Bronchial epithelial cell (primary cell): Measurements from ENCODE around the gene IDH2. TPM values are rescaled to one million over a fixed set of nuclear protein-coding genes. Genes with fewer than 3 reads are reported as not detected.

Experiments
- DNase-seq: peaks from one replicate; pipeline ENCODE4 v3.0.0-alpha.2; 2010; ENCODE audit warnings: low read depth
- FAIRE-seq: peaks from 2 replicates; lab custom pipeline; 2011; peaks lifted over from hg19 to GRCh38; lab: Jason Lieb, UNC
- H3K27me3 ChIP-seq: 2 replicates; pipeline ENCODE4 v1.5.1; 2011; ENCODE audit warnings: low read length; ENCODE audit not compliant: control insufficient read depth, insufficient read depth
- H3K36me3 ChIP-seq: 2 replicates; pipeline ENCODE4 v1.5.1; 2011; ENCODE audit warnings: low read length; ENCODE audit not compliant: control insufficient read depth, insufficient read depth
- H3K4me3 ChIP-seq: 2 replicates; pipeline ENCODE4 v1.5.1; 2011; ENCODE audit warnings: mild to moderate bottlenecking, low read depth, low read length, control low read depth
- total RNA-seq: library from RNA; depleted of rRNA; stranded (reverse); fragments of >200 nt; gene quantifications from 2 replicates; pipeline ENCODE4 v1.2.1, GENCODE V29; 2014
- TF ChIP-seq, protein P1 (sequence below): IDR thresholded peaks from 2 replicates; pipeline ENCODE4 v1.5.1; 2011; ENCODE audit warnings: mild to moderate bottlenecking, moderate library complexity, low read length, control low read depth, inconsistent platforms; ENCODE audit not compliant: insufficient read depth, severe bottlenecking

IDH2 gene
- total RNA-seq, 1 donor from 2014 or later = 29.5 TPM

DNA sequence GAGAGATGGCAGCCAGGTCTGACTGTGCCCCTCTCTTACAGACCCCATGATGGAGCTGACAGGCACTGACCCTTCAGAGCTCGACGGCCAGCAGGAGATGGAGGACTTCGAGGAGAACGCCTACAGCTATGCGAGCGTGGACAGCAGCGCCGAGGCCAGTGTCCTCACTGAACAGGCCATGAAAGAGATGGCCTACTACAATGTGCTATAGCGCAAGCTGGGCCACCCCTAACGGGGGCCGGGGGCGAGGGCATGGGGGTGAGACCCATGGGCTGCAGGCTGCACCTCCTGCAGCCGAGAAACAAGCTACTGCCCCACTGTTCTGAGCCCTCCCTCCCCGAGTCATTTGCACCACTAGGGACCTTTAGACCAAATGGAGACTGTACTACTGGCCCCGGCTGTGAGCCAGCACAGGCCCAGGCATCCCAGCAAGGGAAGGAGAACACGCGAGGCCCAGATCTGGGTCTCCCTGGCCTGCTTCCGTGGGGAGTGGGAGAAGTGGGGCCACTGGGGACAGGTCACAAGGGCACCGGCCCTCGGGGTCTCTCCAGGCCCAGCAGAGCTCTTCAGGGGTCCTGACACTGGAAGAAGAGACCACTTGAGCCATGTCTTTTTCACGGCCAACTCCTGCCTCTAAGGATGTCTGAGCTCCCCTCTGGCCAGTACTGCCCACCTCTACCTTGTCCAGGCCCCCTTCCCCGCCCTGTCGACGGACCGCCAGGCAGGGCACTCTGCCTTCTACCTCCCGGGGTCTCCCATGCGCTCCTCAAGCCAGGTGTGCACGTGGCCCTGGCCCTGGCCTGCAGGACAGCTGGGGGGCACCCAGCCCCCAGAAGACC is 22.4 kb downstream of the IDH2 start:
- FAIRE-seq = no peak
- H3K36me3 ChIP-seq = peaks cover 18% of the 10 kb centered on the region

DNA sequence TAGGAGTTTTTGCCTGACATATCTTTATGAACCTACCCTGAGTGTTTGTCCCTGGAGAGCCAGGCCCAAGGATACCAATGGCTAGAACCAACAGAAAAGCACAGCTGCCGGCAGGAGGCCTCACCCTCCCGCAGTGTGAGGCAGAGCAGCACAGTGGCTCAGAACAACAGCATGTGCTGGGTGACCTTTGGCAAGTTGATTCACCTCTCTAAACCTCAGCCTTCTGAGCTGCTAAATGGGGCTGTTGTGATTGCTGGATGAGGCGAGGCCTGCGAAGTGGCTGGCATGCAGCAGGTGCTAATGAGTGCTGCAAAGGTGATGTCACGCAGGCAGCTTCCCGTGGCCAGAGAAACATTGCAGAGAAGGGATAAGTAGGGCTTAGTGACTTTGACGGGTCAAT is 23.3 kb downstream of the IDH2 start:
- DNase-seq (no peak), FAIRE-seq (no peak)
- H3K27me3 ChIP-seq = no peaks in the 10 kb centered on the region
- no peak overlapping the region for H3K4me3 ChIP-seq
- TF ChIP-seq, protein P1, sequence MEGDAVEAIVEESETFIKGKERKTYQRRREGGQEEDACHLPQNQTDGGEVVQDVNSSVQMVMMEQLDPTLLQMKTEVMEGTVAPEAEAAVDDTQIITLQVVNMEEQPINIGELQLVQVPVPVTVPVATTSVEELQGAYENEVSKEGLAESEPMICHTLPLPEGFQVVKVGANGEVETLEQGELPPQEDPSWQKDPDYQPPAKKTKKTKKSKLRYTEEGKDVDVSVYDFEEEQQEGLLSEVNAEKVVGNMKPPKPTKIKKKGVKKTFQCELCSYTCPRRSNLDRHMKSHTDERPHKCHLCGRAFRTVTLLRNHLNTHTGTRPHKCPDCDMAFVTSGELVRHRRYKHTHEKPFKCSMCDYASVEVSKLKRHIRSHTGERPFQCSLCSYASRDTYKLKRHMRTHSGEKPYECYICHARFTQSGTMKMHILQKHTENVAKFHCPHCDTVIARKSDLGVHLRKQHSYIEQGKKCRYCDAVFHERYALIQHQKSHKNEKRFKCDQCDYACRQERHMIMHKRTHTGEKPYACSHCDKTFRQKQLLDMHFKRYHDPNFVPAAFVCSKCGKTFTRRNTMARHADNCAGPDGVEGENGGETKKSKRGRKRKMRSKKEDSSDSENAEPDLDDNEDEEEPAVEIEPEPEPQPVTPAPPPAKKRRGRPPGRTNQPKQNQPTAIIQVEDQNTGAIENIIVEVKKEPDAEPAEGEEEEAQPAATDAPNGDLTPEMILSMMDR = no peak
- H3K36me3 ChIP-seq = peaks cover 14% of the 10 kb centered on the region

More for the DNA sequence above, 22.4 kb downstream of the IDH2 start:
- no peak overlapping the region for H3K4me3 ChIP-seq
- no peak for DNase-seq
- H3K27me3 ChIP-seq = no peaks in the 10 kb centered on the region
- TF ChIP-seq, protein P1 = no peak

DNA sequence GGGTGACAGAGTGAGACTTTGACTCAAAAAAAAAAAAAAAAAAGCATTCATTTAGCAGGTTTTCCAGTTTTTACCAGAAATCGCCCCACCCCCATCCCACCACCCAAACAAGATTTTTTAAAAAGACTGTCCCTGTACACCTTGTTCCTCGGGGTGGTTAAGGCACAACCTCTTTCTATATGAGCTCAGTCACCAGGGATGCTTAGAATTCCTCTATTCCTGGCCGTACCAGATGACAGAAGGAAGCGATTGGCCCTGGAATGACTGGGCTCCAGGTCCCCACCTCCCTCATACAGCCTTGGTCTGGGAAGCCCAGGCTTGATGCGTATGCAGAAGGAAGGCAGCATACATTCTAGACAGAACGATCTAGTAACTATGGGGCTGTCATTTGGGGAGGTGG is 25.6 kb downstream of the IDH2 start:
- TF ChIP-seq, protein P1 = no peak
- FAIRE-seq (no peak), DNase-seq (no peak)
- Histone ChIP-seq H3K36me3 (peaks cover 18% of the 10 kb centered on the region), H3K4me3 (no peak overlapping the region), H3K27me3 (no peaks in the 10 kb centered on the region)

DNA sequence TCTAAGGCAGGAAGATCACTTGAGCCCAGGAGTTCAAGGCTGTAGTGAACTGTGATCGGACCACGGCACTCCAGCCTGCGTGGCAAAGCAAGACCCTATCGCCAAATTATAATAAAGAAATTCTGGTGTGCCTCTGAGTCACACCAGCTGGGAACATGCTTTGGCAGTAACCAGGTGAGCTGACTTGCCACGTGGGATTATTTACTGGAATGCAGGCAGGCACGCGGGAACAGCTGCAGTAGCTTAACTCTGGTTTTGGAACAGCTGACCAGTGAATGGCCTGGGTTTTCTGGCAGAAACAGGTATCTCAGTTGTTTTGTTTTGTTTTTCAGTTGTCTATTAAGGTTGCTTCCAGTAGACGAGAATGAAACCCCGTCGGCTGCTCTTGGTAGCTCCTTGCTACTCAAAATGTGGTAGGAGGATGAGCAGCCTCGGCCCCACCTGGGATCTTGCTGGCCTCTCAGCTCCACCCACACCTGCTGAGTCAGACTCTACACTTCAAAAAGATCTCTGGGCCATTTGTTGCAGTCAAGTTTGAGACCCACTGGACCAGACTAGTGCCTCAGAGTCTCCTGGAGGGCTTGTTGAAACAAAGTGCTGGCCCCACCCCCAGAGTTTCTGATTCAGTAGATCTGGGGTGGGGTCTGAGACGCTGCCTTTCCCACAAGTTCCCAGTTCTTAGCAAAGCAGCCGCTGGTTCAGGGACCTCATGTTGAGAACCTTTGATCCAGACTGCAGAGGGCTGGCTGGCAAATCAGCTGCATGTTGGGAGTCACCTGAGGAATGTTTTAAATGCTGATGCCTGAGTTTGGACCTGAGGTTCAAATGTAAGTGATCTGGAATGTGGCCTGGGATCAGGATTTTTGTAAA is 26.6 kb downstream of the IDH2 start:
- H3K36me3 ChIP-seq = peaks cover 18% of the 10 kb centered on the region
- FAIRE-seq (no peak), DNase-seq (peak; percentile 97)
- TF ChIP-seq, protein P1 = no peak
- H3K4me3 ChIP-seq = peak overlapping the region; percentile 3
- no peaks in the 10 kb centered on the region for H3K27me3 ChIP-seq

- DNase-seq = no peak
- TF ChIP-seq, protein P1 = no peak
- no peak overlapping the region for H3K4me3 ChIP-seq
- no peaks in the 10 kb centered on the region for H3K27me3 ChIP-seq
- peaks cover 13% of the 10 kb centered on the region for H3K36me3 ChIP-seq
- FAIRE-seq = no peak
Observed at GRCh38 chr15:90074916-90075315, 27.4 kb downstream of the IDH2 start.
